Thyroid gland (tissue), 4 donors: ENCODE data around the gene PRICKLE1. TPM values are rescaled to one million over a fixed set of nuclear protein-coding genes. Genes with fewer than 3 reads are reported as not detected.

Experiments
- DNase-seq, 2 donors: peaks; one replicate each; pipeline ENCODE4 v3.0.0-alpha.2; 2019
- H3K27ac ChIP-seq, 3 donors: fragments of 200-600 bp; sonication (generic); 1 replicate in 2 of 3; 2 replicates in 1 of 3; pipeline ENCODE4 v1.5.1; 2016 to 2019; ENCODE audit warnings: mild to moderate bottlenecking in 1 of 3, moderate library complexity in 1 of 3
- H3K27me3 ChIP-seq: fragments of 200-600 bp; sonication (generic); one replicate; pipeline ENCODE4 v1.5.1; 2019
- H3K36me3 ChIP-seq, 2 donors: fragments of 200-600 bp; sonication (generic); one replicate each; pipeline ENCODE4 v1.5.1; 2016 to 2019
- H3K4me1 ChIP-seq, 2 donors: fragments of 200-600 bp; sonication (generic); one replicate each; pipeline ENCODE4 v1.5.1; 2017 to 2019
- H3K4me3 ChIP-seq, 3 donors: fragments of 200-600 bp; sonication (generic); replicated peaks in 1 of 3; 1 replicate in 2 of 3; 2 replicates in 1 of 3; pipeline ENCODE4 v1.5.1; 2016; ENCODE audit warnings: mild to moderate bottlenecking in 1 of 3
- H3K9me3 ChIP-seq: fragments of 200-600 bp; sonication (generic); one replicate; pipeline ENCODE4 v1.5.1; 2017
- CTCF ChIP-seq, 6 experiments: fragments of 200-600 bp in 3 of 6; fragments of 450-650 bp in 3 of 6; sonication (generic) in 3 of 6; IDR thresholded peaks; one replicate each; pipeline ENCODE4 v1.5.1; 2016 to 2019; ENCODE audit warnings: antibody characterized with exemption in 6 of 6, mild to moderate bottlenecking in 2 of 6, inconsistent platforms in 1 of 6, moderate library complexity in 1 of 6
- POLR2A ChIP-seq, 2 donors: fragments of 450-650 bp; IDR thresholded peaks; one replicate each; pipeline ENCODE4 v1.6.1; 2017; ENCODE audit warnings: antibody characterized with exemption in 2 of 2, mild to moderate bottlenecking in 2 of 2, moderate library complexity in 1 of 2
- WGBS, 2 donors: methylation state at CpG; one replicate each; pipeline ENCODE4 v1.1.5; 2017; 5-methylcytosine and 5-hydroxymethylcytosine counted together
- intact Hi-C: fragments of 100-400 bp; cut with DNase I; formaldehyde crosslinking; loops from one replicate; pipeline ENCODE4 v1.15.1; 2023
- total RNA-seq, 4 donors: library from RNA; depleted of rRNA; stranded (reverse); fragments of >200 nt; gene quantifications; one replicate each; pipeline ENCODE4 v1.2.3, GENCODE V29; 2016

Gene PRICKLE1
- total RNA-seq, 4 donors from 2014 or later = 17.2 to 25.4 (median 19.6) TPM

DNA sequence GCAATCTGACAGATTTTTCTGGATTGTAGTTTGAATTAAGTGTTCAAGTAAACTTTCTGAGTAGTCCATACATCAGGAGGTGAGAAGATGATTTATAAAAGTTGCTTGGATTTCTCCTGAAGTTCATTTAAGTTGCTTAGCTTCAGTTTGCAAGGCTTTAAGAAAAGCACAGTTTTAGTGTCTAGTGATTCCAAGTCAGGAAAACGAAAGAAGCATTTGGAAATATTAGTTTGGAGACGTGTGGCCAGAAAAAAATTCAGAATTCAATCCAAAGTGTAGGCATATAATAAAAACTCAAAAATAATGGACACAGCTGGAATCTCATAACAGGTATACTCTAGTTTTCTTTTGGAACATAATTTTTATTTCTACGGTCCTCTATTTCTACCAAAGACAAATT is 25.5 kb upstream of the PRICKLE1 start:
- no peaks in the 10 kb centered on the region for H3K4me1 ChIP-seq
- intact Hi-C loops = no loop called here
- no peak for DNase-seq
- TF ChIP-seq POLR2A (IDR thresholded peaks at IDR 0.05) (no peak), CTCF (IDR thresholded peaks at IDR 0.05) (no peak)
- no peaks in the 10 kb centered on the region for H3K9me3 ChIP-seq
- H3K4me3 ChIP-seq = no peak overlapping the region
- WGBS, 2 donors = 74 to 79% methylated on average over 3 of the region's 3 CpGs
- no peaks in the 10 kb centered on the region for H3K36me3 ChIP-seq
- H3K27me3 ChIP-seq = no peaks in the 10 kb centered on the region
- H3K27ac ChIP-seq = no peak overlapping the region

DNA sequence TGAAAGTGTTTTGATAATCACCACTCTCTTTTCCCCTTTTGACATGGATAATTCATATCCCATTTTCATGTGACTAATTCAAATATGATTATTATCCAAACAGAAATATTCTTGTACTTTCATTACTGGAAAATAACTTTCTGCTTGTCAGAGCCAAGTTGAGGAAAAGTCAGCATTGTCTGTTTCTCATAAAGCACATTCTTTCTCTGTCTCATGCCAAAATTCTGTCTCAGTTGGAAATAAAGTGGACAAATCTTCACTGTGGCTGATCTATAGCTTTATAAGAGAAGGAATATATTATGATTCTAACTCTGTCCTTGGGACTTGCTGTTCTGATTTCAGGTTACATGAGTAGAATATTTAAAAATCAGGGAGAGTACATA is 22.7 kb upstream of the PRICKLE1 start:
- no peak for DNase-seq
- H3K36me3 ChIP-seq = no peaks in the 10 kb centered on the region
- no peaks in the 10 kb centered on the region for H3K27me3 ChIP-seq
- H3K9me3 ChIP-seq = no peaks in the 10 kb centered on the region
- TF ChIP-seq POLR2A (IDR thresholded peaks at IDR 0.05) = no peak
- no peak for TF ChIP-seq CTCF (IDR thresholded peaks at IDR 0.05)
- intact Hi-C loops = no loop called here
- H3K27ac ChIP-seq = no peak overlapping the region
- no peaks in the 10 kb centered on the region for H3K4me1 ChIP-seq
- no peak overlapping the region for H3K4me3 ChIP-seq

DNA sequence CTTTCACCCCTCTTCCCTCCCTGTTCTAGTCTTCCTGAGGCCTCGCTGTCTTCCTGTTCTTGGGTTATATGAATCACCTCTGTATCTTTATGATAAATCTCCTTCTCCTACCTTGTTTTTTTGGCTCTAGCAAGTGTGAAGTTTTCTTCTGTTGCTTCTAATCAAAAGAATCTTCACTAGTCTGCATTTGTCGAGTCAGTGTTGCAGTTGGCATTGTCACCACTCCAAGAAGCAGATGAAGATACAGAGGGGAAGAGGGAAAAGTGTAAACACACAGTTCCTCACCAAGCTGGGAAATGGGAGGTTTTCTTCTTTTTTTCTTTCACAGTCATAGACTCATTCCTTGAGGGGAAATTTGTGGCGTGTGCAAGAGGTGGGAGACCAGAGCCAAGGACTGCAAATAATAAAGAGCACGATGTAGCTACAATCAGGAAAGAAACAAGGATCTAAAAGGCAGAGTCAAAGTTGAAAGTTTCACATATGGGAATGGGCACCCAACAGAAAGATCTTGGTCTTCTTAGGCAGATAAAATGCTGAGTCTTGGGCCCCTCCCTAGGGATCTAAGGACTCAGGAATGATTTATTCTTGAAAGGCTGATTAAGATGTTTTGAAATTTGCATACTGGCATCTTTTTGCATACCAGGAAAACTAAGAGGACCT is 22.2 kb upstream of the PRICKLE1 start:
- H3K27ac ChIP-seq = no peak overlapping the region
- H3K9me3 ChIP-seq = no peaks in the 10 kb centered on the region
- no peaks in the 10 kb centered on the region for H3K36me3 ChIP-seq
- H3K4me1 ChIP-seq = no peaks in the 10 kb centered on the region
- 77 to 78% methylated on average over 4 of the region's 4 CpGs for WGBS, 2 donors
- H3K4me3 ChIP-seq = no peak overlapping the region
- no peak for DNase-seq
- intact Hi-C loops = no loop called here
- TF ChIP-seq CTCF (IDR thresholded peaks at IDR 0.05) (no peak), POLR2A (IDR thresholded peaks at IDR 0.05) (no peak)
- no peaks in the 10 kb centered on the region for H3K27me3 ChIP-seq

DNA sequence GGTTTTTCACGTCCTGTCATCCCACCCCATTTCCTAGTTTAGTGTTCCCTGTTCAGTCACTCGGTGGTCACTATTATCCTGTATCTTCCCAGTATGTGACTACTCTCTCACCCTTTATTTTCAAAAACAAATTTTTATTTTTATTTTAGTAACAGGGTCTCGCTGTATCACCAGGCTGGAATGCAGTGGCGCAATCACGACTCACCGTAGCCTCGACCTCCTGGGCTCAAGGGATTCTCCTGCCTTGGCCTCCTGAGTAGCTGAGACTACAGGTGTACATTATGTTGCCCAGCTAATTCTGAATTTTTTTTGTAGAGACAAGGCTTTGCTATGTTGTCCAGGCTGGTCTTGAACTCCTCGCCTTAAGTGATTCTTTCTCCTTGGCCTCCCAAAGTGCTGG is 20.1 kb upstream of the PRICKLE1 start:
- intact Hi-C loops = no loop called here
- Histone ChIP-seq H3K4me3 (no peak overlapping the region), H3K9me3 (no peaks in the 10 kb centered on the region), H3K27ac (no peak overlapping the region), H3K36me3 (no peaks in the 10 kb centered on the region), H3K4me1 (no peaks in the 10 kb centered on the region), H3K27me3 (no peaks in the 10 kb centered on the region)
- DNase-seq = no peak
- TF ChIP-seq CTCF (IDR thresholded peaks at IDR 0.05) (no peak), POLR2A (IDR thresholded peaks at IDR 0.05) (no peak)
- WGBS, 2 donors = 88 to 89% methylated on average over 8 of the region's 8 CpGs

DNA sequence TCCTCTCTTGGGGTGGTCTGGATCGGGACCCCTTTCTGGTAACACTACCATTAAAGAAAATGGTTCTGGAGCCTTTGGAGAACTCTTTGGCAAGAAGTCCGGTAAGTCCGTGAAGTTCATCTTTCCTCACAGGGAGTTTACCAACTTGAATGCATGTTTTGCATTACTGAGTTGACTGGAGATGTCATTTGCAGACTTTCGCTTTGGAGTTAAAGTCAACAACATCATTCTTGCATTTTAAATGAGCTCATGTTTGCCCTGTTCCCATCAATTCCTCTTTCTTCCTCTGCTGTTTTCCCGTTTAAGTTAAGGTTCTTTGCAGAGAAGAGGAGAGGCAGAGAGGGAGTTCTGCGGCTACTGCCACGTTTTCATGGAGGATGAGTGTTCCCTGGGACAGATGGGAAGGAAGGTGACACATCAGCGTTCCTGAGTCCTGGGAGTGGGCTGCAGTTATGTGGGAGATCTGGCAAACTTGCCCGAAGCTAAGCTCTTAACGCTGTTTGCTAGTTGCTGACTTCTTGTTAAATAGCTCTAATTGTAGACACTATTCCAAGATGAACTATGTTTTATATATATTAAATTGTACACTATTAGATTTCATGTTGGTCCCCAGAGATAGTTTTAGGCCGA is 18.8 kb upstream of the PRICKLE1 start:
- H3K4me1 ChIP-seq = no peaks in the 10 kb centered on the region
- no peak overlapping the region for H3K4me3 ChIP-seq
- H3K27ac ChIP-seq = no peak overlapping the region
- no peaks in the 10 kb centered on the region for H3K36me3 ChIP-seq
- DNase-seq = no peak
- WGBS, 2 donors = 66 to 75% methylated on average over 11 of the region's 11 CpGs
- intact Hi-C loops = no loop called here
- no peaks in the 10 kb centered on the region for H3K9me3 ChIP-seq
- no peaks in the 10 kb centered on the region for H3K27me3 ChIP-seq
- no peak for TF ChIP-seq CTCF (IDR thresholded peaks at IDR 0.05)
- no peak for TF ChIP-seq POLR2A (IDR thresholded peaks at IDR 0.05)
